ENCODE data around the gene HOXD10. TPM values are rescaled to one million over a fixed set of nuclear protein-coding genes. Genes with fewer than 3 reads are reported as not detected.

Gene HOXD10
- total and polyA plus RNA-seq, 2 of the 13 experiments (the other 11 are each of a cell fraction or from before 2014, with no cell fraction given): not detected

- POLR2A ChIA-PET: no interaction called here
- H2AFZ ChIP-seq (ENCODE audit: low read length): no peak overlapping the region
- no peaks in the 10 kb centered on the region for H3K79me2 ChIP-seq (ENCODE audit: insufficient read depth, low read length)
- H3K27ac ChIP-seq (ENCODE audit: extremely low read length, insufficient read depth, low read length): no peak overlapping the region
- H3K27me3 ChIP-seq (ENCODE audit: control insufficient read depth in 1 of 2, insufficient read depth in 2 of 2, low read length in 2 of 2): peaks cover 12 to 92% of the 10 kb centered on the region in 2 experiments
- H3K4me1 ChIP-seq (ENCODE audit: insufficient read depth, low read length): peaks cover 28% of the 10 kb centered on the region
- DNase-seq (ENCODE audit: low spot score) (no peak), FAIRE-seq (no peak), ATAC-seq (no peak)
- no peaks in the 10 kb centered on the region for H3K36me3 ChIP-seq (replicated peaks in 1 of 2; ENCODE audit: control insufficient read depth in 1 of 2, insufficient read depth in 2 of 2, low read length in 2 of 2)
- CTCF ChIA-PET (ENCODE audit: low intra/inter-chr PET ratio, low total read pairs): no interaction called here
- H3K4me3 ChIP-seq (replicated peaks in 1 of 3; ENCODE audit: insufficient read depth in 1 of 3, low read depth in 2 of 3, low read length in 3 of 3): no peak overlapping the region
- WGBS (ENCODE audit: low lambda C conversion rate): 3% methylated on average over 4 of the region's 4 CpGs
- no peak overlapping the region for H3K4me2 ChIP-seq (ENCODE audit: low read depth, low read length)
- H4K20me1 ChIP-seq (ENCODE audit: insufficient read depth, low read length): no peaks in the 10 kb centered on the region
- H3K9ac ChIP-seq (ENCODE audit: insufficient read depth, low read depth, low read length): no peak overlapping the region
- in situ Hi-C loops (cut with HindIII; ENCODE audit: extremely low pct_ligation_motif_present, low pct_unique_long_range_greater_than_20kb) (no loop called here), intact Hi-C loops (cut with micrococcal nuclease; ENCODE audit: unreplicated experiment) (no loop called here)
- H3K9me3 ChIP-seq (ENCODE audit: low read length): no peaks in the 10 kb centered on the region
- BruUV-seq (replicated peaks): no TSS peak
- TF ChIP-seq GATA4 (IDR thresholded peaks at IDR 0.05; ENCODE audit: borderline replicate concordance, low read depth) (no peak), HCFC1 (IDR thresholded peaks at IDR 0.05; ENCODE audit: low read depth, low read length) (no peak), CHD2 (IDR thresholded peaks at IDR 0.05; ENCODE audit: low read depth, low read length) (no peak), SNAPC4 (CRISPR knock-in tag; IDR thresholded peaks at IDR 0.05) (no peak), ZNF207 (IDR thresholded peaks at IDR 0.05; ENCODE audit: borderline replicate concordance) (no peak), KDM6A (CRISPR knock-in tag; IDR thresholded peaks at IDR 0.05; ENCODE audit: low read depth) (no peak), ZNF253 (CRISPR knock-in tag; IDR thresholded peaks at IDR 0.05; ENCODE audit: borderline replicate concordance) (no peak), ZNF629 (CRISPR knock-in tag; conservative IDR thresholded peaks at IDR 0.05) (no peak), ZBTB39 (CRISPR knock-in tag; IDR thresholded peaks at IDR 0.05) (no peak), ZNF790 (CRISPR knock-in tag; IDR thresholded peaks at IDR 0.05; ENCODE audit: borderline replicate concordance) (no peak), ZNF317 (CRISPR knock-in tag; IDR thresholded peaks at IDR 0.05) (no peak), IKZF4 (CRISPR knock-in tag; IDR thresholded peaks at IDR 0.05; ENCODE audit: borderline replicate concordance, low read depth, not compliant biosample characterization) (no peak), KDM5A (IDR thresholded peaks at IDR 0.05; ENCODE audit: borderline replicate concordance, low read length) (no peak), IRF1 (CRISPR knock-in tag; IDR thresholded peaks at IDR 0.05; ENCODE audit: low read depth) (no peak)
These were observed 28.7 kb downstream of the HOXD10 start for GRCh38 chr2:176145085-176145969.

Data from HepG2 (cell line).